HEK293T (cell line): ENCODE results near the gene METTL9.
"Not testable (repeated sequence)": the region's sequence is repeated elsewhere in the genome, so short reads cannot be mapped to it uniquely, and the experiment has no call there.

Experiments
- ARNT ChIP-seq: fragments of 450-650 bp; IDR thresholded peaks from 2 replicates; pipeline ENCODE4 v1.6.1; 2017; ENCODE audit warnings: mild to moderate bottlenecking
- FOXM1 ChIP-seq: fragments of 450-650 bp; IDR thresholded peaks from 2 replicates; pipeline ENCODE4 v1.6.1; 2017; ENCODE audit warnings: mild to moderate bottlenecking, borderline replicate concordance

DNA sequence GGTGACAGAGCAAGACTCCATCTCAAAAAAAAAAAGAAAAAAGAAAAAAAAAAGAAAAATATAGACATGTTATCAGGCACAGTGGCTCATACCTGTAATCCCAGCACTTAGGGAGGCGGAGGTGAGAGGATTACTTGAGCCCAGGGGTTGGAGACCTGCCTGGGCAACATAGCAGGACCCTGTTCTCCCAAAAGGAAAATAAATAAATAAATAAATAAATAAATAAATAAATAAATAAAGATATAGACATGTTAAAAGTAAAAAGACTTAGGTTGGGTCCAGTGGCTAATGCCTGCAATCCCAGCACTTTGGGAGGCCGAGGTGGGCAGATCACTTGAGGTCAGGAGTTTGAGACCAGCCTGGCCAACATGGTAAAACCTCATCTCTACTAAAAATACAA lies 23.1 kb upstream of the METTL9 start:
- TF ChIP-seq FOXM1, ARNT: not testable (repeated sequence)
